Measurements from ENCODE around the gene CAMK2A.

DNA sequence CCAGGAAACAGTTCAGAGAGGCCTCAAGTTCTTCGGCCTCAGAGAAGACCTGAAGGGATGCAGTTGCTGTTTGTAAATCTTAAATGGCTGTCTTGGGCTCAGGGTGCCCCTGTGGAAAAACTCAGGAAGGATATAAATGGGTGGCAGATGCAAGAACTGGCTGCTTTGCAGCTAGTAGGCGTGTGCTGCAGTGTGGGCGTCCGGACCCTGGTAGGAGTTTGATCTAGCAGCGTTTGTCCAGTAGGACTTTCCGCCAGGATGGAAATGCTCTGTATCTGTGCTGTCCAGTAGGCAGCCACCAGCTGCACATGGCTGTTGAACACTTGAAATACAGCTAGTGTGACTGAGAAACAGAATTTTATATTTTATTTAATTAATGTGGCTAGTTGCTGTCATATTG lies 115.3 kb downstream of the CAMK2A start:
- no peak for TF ChIP-seq POLR2A (IDR thresholded peaks at IDR 0.05)
- TF ChIP-seq, protein P1, sequence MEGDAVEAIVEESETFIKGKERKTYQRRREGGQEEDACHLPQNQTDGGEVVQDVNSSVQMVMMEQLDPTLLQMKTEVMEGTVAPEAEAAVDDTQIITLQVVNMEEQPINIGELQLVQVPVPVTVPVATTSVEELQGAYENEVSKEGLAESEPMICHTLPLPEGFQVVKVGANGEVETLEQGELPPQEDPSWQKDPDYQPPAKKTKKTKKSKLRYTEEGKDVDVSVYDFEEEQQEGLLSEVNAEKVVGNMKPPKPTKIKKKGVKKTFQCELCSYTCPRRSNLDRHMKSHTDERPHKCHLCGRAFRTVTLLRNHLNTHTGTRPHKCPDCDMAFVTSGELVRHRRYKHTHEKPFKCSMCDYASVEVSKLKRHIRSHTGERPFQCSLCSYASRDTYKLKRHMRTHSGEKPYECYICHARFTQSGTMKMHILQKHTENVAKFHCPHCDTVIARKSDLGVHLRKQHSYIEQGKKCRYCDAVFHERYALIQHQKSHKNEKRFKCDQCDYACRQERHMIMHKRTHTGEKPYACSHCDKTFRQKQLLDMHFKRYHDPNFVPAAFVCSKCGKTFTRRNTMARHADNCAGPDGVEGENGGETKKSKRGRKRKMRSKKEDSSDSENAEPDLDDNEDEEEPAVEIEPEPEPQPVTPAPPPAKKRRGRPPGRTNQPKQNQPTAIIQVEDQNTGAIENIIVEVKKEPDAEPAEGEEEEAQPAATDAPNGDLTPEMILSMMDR (IDR thresholded peaks at IDR 0.05), result no peak
- TF ChIP-seq EP300 (IDR thresholded peaks at IDR 0.05), result no peak
- TF ChIP-seq POLR2AphosphoS5 (IDR thresholded peaks at IDR 0.05), result no peak

Data from upper lobe of left lung (tissue), 4 donors.